Activated CD4-positive, alpha-beta T cell treated with anti-CD3 and anti-CD28 coated beads, Interleukin-2, amount 50 U/mL, for 24 hours (primary cell): ENCODE measurements around the gene MCC.

Source experiments
- DNase-seq, 2 donors: peaks; one replicate each; pipeline ENCODE4 v3.0.0-alpha.2; 2020; ENCODE audit warnings: low read depth in 1 of 2, low spot score in 1 of 2

The MCC gene

DNA sequence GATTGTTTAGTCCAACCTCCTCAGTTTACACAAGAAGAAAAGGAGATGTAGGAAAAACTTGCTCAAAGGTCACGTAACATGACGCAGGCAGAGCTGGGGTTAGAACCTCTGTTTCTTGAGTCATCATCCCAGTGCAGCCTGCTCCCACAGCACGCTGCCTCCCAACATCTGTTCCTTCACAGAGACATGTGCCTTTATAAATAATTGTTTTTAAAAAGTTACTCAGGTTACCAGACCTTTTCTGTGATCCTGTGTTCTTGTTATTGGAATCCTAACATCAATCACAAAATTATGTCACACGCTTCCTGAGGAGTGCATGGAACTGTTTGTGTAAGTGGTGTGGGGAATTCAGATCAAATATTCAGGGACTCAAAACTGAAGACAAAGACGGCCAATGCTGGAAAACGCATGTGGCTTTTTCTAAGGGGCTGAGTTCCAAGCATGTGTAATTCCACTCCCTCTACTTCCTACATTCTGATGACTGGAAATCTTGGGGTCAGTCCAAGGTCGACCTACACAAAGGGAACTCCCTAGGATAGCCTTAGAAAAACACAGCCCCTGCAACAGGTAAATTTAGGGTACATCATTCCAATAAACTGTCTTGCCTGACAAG is 237.8 kb downstream of the MCC start:
- DNase-seq: no peak

DNA sequence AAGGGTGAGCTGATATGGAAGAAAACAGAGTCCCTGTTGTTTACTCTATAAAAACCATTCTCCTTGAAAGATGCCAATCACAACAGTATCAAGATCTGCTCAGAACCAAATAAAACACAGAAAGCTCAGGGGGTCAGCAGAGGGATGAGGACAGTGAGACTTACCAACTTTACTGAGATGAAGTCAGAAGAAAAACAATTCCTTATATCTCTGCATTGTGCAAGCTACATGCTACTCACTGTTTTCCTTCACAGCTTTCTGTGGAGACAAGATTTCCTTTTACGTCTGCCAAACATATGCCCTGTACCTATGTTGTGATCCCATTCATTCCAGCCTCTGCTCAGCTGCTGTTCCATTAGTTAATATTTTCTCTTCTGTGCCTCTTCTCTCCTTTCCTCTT is 239.0 kb downstream of the MCC start:
- DNase-seq: no peak

DNA sequence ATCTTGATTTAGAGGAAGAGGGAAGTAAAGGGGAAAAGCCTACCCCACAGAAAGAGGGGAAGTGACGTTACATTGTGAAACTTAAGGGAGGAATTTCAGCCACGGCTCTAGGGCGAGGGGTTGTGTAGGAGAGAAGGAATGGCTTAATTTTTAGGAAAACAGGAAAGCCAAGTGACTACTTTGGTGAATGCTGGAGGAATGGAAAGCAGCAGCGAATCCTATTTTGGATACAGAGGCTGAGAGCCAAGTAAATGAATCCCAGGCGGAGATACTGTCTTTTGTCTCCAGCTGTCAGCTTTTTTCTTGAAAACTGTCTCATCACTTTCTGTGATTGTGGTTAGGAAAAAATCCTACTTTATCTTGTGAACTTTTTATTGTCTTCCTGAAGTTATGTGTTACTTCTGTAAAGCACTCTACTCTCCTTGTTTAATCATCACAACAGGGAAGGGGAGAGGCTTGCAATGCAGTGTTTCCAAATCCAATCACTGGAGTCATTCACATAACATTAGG is 241.8 kb downstream of the MCC start:
- no peak for DNase-seq

DNA sequence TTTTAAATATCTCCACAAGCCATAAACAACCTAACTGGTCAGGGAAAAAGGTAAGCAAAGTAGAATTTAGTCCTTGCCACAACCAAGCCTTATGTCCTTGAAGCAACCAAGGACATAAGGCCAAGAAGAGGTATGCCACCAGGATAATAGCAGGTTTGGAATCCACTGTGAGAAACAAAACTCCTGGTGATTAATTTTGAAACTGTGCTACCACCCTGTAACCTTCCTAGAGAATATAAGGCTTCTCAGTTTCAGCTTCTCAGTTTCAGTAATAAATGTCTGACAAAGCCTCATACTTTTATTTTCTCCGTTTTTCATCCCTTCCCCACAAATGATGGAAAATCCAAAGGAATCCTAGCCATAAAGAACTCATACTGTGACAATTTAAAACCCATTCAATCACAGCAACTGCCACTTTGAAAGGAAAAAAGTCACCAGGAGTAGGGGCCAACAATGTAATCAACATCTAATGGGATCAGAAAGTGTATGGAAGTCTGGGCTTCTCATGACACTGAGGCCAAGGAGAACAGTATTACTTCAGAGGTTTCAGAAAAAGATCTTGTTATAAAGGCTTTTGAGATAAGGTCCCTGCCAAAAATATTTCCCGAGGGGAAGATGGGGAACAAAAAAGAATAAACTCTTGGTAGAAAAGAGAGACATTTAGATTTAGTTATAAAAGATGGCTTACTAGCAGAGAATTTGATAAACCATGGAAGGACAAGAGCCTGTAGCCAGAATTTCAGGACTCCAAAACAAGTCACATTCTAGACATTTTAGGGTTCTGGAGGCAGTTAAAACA is 242.6 kb downstream of the MCC start:
- no peak for DNase-seq

DNA sequence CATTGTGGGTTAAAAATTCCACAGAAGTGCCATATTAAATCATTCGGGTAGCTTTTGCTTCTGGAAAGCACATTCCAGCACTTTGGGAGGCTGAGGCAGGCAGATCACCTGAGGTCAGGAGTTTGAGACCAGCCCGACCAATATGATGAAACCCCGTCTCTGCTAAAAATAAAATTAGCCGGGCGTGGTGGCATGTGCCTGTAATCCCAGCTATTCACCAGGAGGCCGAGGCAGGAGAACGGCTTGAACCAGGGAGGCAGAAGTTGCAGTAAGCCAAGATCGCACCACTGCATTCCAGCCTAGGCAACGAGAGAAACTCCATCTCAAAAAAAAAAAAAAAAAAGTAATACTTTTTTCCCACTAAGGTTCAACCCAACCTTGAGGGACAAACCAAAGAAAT is 243.3 kb downstream of the MCC start:
- DNase-seq: no peak

DNA sequence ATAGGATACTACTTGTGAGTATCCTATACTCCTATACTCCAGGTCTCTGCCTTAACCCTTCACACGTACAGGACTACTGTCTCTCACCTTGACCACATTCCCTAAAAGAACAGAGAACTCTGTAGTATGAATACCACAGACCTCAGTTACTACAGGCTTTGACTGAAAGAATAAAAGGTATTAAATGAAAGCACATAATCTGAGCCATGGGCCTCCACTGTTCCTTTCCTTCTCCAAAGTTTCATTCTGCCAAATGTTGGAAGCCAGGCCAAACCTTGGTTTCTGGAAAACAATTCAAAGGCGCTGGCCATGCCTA is 244.9 kb downstream of the MCC start:
- DNase-seq: no peak

DNA sequence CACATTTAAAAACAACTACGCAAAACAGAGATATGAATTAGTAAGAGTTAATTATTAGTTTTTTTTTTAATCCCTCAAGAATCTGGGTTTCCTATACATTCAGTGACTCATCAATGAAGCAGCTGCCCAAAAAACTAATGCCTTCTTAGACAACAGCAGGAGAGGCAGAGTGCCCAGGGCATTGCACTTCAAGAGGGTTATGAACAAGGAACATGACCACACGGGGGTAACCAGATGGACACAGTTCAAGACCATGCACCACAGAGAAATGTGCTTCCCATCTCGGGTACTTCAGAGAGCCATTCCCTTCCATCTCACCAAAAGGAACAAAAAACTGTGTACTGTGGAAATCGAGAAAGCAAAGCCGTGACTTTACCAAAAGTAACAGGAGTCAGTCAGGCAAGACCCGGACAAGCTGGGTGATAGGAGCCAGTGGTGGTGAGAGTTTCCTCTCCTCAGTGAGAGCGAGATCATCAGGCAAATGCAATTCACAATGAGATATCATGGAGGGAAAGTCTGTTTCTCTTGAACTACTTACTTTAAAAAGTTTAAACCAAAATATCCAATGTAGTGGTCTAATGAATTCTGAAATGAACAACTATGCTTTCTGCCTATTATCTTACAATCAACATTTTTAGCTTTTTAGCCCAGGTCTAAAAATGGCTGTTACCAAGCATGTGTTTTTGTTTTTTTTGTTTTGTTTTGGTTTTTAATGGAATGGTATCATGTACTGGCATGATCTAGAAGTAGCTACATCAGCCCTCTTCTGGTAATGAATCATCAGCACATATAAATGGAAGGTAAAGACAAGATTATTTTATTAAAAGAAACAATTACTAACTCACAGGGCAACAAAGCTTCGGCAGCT is 245.5 kb downstream of the MCC start:
- no peak for DNase-seq

DNA sequence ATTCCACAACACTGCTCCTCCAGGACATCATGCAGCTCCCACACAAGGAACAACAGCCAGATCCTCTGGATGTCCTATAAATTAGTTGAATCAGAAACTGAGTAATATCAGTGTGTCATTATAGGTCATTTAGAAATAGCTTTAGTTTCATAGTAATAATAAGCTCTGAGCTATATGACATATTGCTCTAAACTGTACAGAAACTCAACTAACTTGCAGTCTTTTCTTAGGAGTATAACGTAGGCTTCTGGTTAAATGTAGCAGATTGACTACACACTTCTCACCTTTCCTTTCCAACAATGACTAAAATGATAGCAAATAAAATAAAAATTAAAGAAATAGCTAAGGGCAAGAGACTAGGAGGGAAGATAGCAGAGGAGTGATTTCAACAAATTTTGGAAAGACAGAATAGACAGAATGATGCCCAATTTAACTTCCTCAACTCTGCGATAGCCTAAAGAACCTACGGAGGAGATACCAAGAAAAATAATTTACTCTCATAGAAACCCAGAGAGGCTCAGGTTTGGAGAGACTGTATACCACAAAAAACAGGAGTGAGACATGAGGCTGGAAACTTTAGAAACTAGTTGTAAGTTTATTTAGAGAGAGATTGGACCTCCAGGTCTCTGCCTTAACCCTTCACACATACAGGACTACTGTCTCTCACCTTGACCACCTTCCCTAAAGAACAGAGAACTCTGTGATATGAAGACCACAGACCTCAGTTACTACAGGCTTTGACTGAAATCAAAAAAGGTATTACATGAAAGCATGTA is 247.1 kb downstream of the MCC start:
- DNase-seq: no peak

DNA sequence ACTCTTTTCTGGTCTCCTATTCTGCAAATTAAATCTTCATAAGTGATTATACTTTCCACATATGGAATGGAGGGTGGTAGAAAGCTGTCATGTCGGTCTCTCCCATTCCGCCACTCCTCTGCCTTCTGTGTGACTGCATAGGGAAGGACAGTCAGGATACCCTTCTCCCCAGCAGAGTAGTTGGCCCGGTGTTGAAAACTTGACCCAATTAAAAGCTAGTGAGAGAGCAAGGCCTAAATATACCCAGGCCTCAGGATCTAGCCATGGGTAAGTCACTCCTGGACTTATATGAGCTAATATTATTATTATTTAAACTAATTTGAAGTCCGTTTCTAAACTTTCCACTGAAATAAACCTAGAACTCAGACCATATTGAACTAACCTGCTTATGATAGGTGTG is 248.2 kb downstream of the MCC start:
- no peak for DNase-seq

DNA sequence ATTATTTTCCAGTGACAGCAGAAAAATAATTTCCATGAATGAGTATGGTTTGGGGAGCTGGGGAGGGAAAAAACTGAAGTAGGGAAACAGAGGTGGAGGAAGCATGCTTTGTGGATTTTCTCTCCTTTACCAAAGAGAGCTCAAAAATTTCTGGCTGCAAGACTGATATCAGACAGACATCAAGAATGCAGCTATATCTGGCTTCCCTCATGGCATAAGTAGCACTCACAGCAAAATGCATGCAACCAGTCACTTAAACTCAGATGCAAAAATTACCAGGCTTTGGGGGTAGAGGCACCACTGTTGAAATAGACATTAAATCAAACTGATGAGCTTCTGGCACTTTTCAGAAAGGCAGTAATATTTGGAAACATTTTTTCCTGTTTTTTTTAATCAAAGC is 250.4 kb downstream of the MCC start:
- no peak for DNase-seq

DNA sequence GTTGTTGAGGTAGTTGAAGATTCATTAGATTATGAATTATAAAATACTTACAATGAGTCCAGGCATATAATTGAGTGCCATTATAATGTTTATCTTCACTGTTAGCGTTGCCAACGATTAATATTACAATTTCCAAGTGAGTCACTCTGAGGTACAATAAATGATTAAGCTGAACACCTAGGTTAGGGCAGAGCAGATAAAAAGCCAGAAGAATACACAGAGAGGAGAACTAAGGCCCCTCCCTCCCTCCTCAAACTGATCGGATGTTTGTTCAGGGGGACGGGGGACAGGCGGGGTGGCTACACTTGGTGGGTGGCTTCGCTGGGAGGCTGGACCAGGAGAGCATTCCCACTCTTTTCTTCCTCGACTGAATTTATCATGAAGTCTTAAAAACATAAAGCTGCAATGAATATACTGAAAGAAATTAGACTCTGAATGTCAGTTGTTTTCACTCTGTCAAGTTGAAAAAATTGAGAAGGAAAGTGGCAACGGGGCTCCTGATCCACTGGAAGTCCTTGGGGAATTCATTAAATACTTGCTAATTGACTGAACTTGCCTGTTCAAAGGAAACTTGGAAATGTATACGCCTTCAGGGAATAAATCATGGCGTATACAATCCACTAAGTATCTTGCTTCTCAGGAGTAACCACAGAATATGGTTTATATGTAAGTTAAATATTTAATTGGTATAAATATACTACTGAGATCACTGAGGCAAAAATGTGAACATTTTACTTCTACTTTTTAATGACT is 251.5 kb downstream of the MCC start:
- no peak for DNase-seq

DNA sequence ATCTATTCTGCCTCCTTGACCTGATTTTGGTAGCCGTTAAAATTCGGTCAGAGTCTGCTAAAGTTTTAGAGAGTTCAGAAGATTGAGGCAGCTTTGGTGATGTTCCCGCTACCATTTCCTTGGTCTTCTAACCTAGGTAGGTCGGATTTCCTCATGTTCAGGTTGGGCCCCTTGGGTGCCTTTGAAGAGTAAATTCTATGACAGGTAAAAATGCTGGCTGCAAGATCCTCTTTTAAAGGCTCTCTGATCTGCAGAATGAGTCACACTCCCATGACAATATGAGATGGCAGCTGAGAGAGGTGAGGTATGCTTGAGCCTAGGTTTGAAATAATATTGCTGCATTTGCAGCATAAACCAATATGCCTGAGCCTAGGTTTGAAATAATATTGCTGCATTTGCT is 252.4 kb downstream of the MCC start:
- no peak for DNase-seq

DNA sequence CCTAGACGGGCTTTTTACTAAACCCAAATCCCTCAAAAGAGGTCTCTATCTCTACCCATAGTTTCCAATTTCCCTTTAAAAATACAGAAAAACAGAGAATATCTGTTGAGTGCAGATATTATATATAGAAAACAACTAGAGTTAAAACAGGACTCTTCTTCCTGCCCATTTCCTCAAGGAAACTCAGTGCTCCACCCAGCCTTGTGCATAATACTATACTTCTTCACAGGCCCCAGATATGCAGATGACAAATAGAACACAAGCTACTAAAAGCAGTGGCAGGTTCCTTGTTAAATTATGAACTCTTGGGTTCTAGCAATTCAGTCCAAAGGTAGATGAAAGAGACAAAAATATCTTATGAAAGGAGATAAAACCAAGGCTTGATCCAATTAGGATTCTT is 253.7 kb downstream of the MCC start:
- no peak for DNase-seq

DNA sequence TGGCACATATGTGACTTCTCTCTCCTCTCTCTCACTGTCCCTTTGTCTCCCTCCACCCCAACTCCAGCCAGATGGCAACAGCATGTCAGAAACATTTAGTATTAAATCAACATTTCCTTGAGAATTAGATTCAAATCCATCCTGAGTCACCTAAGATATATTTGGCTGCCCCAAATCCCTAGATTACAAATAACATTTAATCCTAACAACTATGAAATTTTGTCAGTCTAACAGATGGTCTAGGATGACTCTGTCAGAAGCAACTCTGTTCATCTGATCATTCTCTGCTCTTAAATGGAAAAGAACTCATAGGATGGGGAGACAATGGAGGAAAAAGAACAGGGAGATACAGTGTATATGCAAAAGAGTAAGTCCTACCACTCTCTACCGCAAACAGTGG is 254.6 kb downstream of the MCC start:
- DNase-seq: no peak

DNA sequence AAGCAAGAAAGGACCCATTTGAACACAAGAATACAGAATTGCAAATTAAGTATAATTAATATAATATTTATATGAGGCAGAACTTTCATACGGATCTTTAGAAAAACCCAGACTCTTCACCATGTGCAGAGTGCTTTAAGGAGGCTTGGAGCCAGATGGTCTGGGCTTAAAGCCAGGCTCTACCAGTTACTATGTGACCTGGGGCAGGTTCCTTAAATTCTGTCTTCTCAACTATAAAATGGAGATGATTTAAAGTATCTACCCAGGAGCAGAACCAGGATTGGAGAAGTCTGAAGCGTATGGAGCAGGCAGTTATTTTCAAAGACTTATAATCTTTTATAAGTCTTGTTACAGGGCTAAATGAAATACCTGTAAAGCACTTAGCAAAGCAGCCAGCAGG is 255.6 kb downstream of the MCC start:
- no peak for DNase-seq

DNA sequence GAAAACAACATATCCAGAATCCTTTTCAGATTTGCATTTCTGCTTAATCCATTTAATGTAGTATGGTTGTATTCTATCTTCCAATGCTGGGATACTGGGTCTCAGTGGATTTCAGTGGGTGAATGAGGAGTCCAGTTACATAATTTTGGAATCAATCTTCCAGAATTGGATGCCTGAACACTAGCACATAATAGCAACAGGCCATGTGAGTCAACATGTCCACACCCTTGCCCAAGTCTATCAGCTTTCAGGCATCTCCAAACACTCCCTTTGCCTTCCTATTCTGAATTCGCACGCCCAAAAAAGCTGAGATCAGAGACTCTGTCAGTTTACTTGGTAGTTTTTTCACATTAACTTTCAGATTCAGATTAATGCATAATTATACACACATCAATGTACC is 256.0 kb downstream of the MCC start:
- no peak for DNase-seq

DNA sequence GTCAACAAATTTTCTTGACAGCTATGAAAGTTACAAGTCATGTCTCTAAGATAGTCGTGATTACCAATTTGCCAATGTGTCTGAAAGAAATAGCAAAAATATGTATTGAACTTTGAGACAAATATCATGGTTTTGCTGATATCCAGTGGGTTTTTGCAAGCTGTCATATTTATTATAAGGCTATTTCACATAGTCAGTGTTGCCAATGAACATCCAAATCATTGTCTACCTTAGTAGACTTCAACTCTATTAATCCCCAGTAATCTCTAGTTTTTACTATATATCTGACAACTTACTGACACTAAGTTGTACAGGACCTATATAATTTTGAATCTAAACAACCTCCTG is 256.6 kb downstream of the MCC start:
- DNase-seq: no peak

DNA sequence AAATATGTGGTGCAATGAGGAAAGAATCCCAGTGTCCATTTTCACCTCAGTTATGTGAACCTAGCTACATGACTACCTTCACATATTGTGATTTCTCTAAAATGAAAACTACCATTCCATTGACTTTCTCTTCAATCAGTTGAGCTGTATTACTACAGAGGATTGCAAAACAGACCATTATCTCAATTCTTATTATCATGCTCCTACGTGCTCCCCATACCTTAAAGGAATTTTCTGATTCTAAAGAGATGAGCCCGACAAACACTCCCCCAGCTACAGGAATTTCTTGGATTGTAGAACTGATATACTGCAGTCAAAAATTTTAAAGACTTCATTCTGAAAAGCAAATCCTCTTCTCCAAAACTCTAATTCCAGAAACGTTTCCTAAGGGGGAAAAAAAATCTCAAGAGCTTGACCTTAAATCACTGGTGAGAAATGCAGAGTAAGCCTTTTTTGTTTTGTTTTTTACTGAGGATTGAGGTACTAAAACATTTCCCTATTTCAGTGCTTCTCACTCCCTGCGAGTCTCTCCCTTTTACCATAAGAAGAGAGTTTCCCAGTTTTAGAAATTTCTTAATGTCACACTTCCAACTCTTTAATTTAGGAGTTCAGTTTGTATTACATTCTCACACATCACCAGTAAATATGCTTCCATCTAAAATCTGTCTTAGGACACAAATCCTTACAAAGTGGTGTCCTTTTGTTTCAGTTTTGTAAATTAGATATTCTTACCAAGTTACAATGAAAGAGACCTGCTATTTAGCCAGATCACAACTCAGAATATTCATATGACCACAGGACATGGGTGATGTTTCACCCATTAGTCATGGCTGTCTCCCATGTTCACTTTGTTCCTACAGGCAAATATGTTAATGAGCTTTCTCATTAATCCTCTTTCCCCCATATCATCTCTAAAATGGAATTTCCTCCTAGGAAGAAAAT is 257.3 kb downstream of the MCC start:
- DNase-seq: no peak

DNA sequence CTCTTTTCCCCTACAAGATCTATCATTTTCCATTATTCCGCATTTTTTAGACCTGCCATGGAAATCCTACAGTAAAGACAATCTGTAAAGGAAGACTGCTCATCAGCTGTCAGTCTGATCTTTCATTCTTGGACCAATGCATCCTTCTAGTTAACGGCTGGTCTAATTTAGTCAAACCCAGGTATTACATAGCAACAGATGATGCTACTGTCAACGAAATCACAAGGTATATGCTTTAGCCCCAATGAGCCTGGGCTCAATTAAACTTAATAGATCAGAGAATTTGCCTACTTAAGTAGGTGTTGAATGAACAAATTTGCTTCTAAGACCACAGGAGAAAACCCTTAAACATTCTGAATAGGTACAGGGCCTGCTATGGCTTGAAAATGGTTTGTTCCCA is 260.5 kb downstream of the MCC start:
- DNase-seq: no peak
